Spleen (tissue), 7 donors: Measurements from ENCODE around the gene TBX4.

Experiments used
- POLR2A ChIP-seq, 3 donors: fragments of 450-650 bp; IDR thresholded peaks; one replicate each; pipeline ENCODE4 v1.5.1; 2017; ENCODE audit warnings: antibody characterized with exemption in 3 of 3, mild to moderate bottlenecking in 1 of 3
- POLR2AphosphoS5 ChIP-seq, 3 donors: sonication (generic); formaldehyde crosslinking; IDR thresholded peaks; one replicate each; pipeline ENCODE4 v1.5.1; 2017; ENCODE audit warnings: antibody characterized with exemption in 3 of 3
- TF ChIP-seq, protein P1 (sequence below), 11 experiments: fragments of 200-600 bp in 7 of 11; fragments of 450-650 bp in 4 of 11; sonication (generic) in 4 of 11; IDR thresholded peaks in 8 of 11; conservative IDR thresholded peaks in 3 of 11; 1 replicate in 7 of 11; 2 replicates in 4 of 11; pipeline versions ENCODE4 v1.4.0 to v1.8.0; 2016 to 2021; ENCODE audit warnings: antibody characterized with exemption in 11 of 11, inconsistent platforms in 4 of 11, mild to moderate bottlenecking in 1 of 11
- donor health status: DM: no; HTN: no; CAD: no; lungs with moderate emphysema.
- donor health status: DM: no; HTN: no; CAD: no.
- donor health status: DM: no; HTN: no; CAD: no.

DNA sequence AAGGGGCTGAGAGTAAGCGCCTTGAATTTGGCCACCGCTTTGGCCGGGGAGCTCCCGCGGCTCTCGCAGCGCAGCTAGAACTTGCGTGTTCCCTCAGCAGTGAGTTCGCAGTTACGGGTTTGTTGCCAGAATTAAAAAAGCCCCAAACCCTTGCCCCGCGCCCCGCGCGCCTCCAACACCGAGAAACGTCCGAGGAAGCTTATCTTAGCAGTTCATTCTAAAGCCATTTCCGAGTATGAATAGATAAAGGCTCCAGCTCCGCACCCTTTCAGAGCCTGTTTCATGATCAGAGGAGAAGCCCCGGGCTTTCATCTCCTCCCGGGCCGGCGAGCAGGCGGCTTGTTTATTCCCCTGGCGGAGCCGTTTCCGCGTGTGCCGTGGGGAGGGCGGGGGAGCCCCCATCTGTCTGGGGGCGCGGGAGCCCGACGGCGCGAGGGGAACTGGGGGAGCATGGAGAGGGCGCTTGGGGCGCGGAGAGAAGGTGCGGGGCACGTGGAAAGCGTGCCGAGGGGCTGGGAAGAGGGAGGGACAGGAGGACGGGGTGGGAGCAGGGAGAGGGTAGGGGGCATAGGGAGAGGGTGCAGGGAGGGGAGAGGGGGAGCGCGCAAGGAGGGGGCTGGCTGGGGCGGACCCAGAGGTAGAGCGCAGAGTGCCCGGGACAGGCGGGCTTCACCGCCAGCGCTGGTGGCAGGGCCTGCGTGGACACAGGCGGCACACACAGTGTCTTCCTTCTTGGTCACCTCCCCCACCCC, 9.9 kb downstream of the TBX4 start:
- TF ChIP-seq POLR2A (IDR thresholded peaks at IDR 0.05) (no peak), POLR2AphosphoS5 (IDR thresholded peaks at IDR 0.05) (no peak)
- TF ChIP-seq, protein P1, sequence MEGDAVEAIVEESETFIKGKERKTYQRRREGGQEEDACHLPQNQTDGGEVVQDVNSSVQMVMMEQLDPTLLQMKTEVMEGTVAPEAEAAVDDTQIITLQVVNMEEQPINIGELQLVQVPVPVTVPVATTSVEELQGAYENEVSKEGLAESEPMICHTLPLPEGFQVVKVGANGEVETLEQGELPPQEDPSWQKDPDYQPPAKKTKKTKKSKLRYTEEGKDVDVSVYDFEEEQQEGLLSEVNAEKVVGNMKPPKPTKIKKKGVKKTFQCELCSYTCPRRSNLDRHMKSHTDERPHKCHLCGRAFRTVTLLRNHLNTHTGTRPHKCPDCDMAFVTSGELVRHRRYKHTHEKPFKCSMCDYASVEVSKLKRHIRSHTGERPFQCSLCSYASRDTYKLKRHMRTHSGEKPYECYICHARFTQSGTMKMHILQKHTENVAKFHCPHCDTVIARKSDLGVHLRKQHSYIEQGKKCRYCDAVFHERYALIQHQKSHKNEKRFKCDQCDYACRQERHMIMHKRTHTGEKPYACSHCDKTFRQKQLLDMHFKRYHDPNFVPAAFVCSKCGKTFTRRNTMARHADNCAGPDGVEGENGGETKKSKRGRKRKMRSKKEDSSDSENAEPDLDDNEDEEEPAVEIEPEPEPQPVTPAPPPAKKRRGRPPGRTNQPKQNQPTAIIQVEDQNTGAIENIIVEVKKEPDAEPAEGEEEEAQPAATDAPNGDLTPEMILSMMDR (IDR thresholded peaks at IDR 0.05 in 8 of 11, conservative IDR thresholded peaks at IDR 0.05 in 3 of 11) = no peak
